HG03378 (cell line): ENCODE results near the gene SLC25A24.

ENCODE experiments used
- ATAC-seq: cut with Tn5 transposase; IDR thresholded peaks from one replicate; pipeline ENCODE4 v1.9.1; 2021; ENCODE audit warnings: mild to moderate bottlenecking, moderate library complexity; ENCODE audit not compliant: unreplicated experiment

The SLC25A24 gene

DNA sequence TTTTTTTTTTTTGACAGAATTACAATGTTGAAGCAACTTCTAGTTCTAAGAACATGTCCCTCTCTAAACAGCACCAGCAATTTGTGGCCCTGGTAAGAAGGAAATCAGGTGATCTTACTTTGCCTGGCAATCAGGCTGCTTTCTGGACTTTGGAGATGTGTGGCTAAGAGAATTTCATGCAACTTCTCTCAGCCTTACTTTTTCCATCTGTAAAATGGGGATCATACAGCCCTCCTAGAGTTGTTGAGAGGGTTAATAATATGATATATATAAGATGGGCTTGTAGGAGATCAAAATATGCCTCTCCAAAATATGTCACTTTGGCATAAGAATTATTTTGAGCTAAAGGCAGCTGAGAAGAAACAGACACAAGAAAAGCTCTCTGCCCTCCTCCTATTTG, 92.0 kb downstream of the SLC25A24 start:
- no peak for ATAC-seq

- no peak for ATAC-seq
These were observed 92.5 kb downstream of the SLC25A24 start for GRCh38 chr1:108107658-108108057.

- ATAC-seq, result no peak
These were observed 93.4 kb downstream of the SLC25A24 start for GRCh38 chr1:108106775-108107174.

- ATAC-seq, result no peak
These were observed 100.0 kb downstream of the SLC25A24 start for GRCh38 chr1:108100148-108100547.

- ATAC-seq, result no peak
These were observed 103.1 kb downstream of the SLC25A24 start for GRCh38 chr1:108097018-108097417.

DNA sequence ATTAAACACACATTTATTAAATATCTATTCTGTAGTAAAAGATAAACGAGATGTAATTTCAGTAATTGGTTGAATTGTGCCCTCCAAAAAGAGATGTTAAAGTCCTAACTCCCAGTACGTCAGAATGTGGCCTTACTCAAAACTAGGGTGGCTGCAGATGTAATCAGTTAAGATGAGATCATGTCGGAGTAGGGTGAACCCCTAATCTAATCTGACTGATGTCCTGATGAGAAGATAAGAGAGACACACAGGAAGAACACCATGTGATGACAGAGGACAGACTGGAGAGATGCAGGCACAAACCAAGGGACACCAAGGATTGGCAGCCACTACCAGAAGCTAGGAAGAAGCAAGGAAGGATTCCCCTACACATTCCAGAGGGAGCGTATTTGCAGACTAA, 104.1 kb downstream of the SLC25A24 start:
- no peak for ATAC-seq

- ATAC-seq, result no peak
These were observed 110.7 kb downstream of the SLC25A24 start for GRCh38 chr1:108089477-108089876.

GRCh38 chr1:108085628-108086027, 114.5 kb downstream of the SLC25A24 start:
- ATAC-seq, result no peak

DNA sequence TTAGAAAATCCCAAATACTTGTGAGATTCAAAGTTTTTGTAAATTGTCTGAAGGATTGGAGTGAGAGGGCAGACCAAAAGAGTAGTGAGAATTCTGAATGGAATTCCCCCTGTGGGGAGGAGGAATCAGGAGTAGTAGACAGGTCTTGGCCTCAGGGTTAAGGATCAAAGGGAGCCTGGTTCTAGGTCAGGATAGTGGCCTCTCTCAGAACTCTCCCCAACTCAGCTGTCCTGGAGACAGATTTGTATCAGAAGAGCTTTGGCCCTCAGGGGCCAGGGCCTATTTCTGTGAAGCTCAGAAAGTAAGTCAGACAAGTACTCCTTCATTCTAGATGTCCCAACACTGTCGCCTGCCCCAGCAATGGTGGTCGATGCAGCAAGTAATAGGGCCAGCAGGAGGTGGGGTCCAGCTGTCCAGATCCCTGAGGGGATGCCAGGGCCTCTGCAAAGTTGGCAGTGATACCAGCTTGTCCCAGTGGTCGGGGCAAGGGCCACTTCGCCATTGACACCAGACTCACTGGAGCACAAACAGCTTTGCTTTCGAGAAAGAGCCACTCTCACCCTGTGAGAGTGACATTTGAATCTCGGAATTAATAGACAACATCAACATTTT, 115.2 kb downstream of the SLC25A24 start:
- no peak for ATAC-seq
